HepG2 (cell line): Measurements from ENCODE around the gene NRG3. TPM values are rescaled to one million over a fixed set of nuclear protein-coding genes. Genes with fewer than 3 reads are reported as not detected.

ENCODE experiments used
- ATAC-seq: fragments of 200-7000 bp; cut with Tn5 transposase; 3 replicates; pipeline ENCODE4 v1.9.1; 2020; ENCODE audit warnings: mild to moderate bottlenecking, moderate library complexity
- BruUV-seq: library from RNA; stranded (reverse); fragments of 400-500 nt; replicated peaks from 2 replicates; lab custom pipeline; 2021; lab: Mats Ljungman, UMichigan
- CTCF ChIA-PET: fragments of 300-600 bp; formaldehyde crosslinking; extraction: SDS; loops from one replicate; lab custom pipeline; 2021; ENCODE audit warnings: low total read pairs, inconsistent platforms, low intra/inter-chr PET ratio; lab: Yijun Ruan, JAX
- POLR2A ChIA-PET: fragments of 350-600 bp; sonication (Branson Sonifier 250); formaldehyde crosslinking; loops from one replicate; lab custom pipeline; 2020; ENCODE audit warnings: antibody characterized with exemption, inconsistent platforms; lab: Yijun Ruan, JAX
- DNase-seq: peaks from one replicate; pipeline ENCODE4 v3.0.0-alpha.2; 2015; ENCODE audit warnings: low spot score
- FAIRE-seq: peaks from 3 replicates; lab custom pipeline; 2011; peaks lifted over from hg19 to GRCh38; lab: Jason Lieb, UNC
- H2AFZ ChIP-seq: one replicate; pipeline ENCODE4 v1.6.1; 2011; ENCODE audit warnings: low read length, inconsistent platforms
- H3K27ac ChIP-seq: fragments of 300-600 bp; 3 replicates; pipeline ENCODE4 v1.8.0; 2011; ENCODE audit warnings: mixed run types, mild to moderate bottlenecking, mixed read lengths, low read length, inconsistent platforms; ENCODE audit not compliant: insufficient read depth; ENCODE audit errors: extremely low read length
- H3K27me3 ChIP-seq, 2 experiments: fragments of 200-600 bp in 1 of 2; 2 replicates in 1 of 2; 3 replicates in 1 of 2; pipeline versions ENCODE4 v1.6.0 to v1.8.0; 2011; ENCODE audit warnings: low read length in 2 of 2, mild to moderate bottlenecking in 2 of 2, moderate library complexity in 2 of 2, inconsistent platforms in 1 of 2; ENCODE audit not compliant: insufficient read depth in 2 of 2, control insufficient read depth in 1 of 2
- H3K36me3 ChIP-seq, 2 experiments: fragments of 200-600 bp in 1 of 2; replicated peaks in 1 of 2; 2 replicates in 1 of 2; 3 replicates in 1 of 2; pipeline versions ENCODE4 v1.5.1 to v1.8.0; 2011; ENCODE audit warnings: low read length in 2 of 2, inconsistent platforms in 1 of 2; ENCODE audit not compliant: insufficient read depth in 2 of 2, control insufficient read depth in 1 of 2
- H3K4me1 ChIP-seq: 2 replicates; pipeline ENCODE4 v1.5.1; 2012; ENCODE audit warnings: low read length, inconsistent platforms; ENCODE audit not compliant: insufficient read depth
- H3K4me2 ChIP-seq: 2 replicates; pipeline ENCODE4 v1.6.0; 2011; ENCODE audit warnings: low read depth, low read length, inconsistent platforms
- H3K4me3 ChIP-seq, 3 experiments: fragments of 200-600 bp in 1 of 3; sonication (generic), shearing (Covaris generic) in 1 of 3; replicated peaks in 1 of 3; 2 replicates each; pipeline ENCODE4 v1.5.1; 2011 to 2016; ENCODE audit warnings: low read length in 3 of 3, inconsistent platforms in 2 of 3, low read depth in 2 of 3, mild to moderate bottlenecking in 2 of 3, control low read depth in 1 of 3, mixed read lengths in 1 of 3; ENCODE audit not compliant: insufficient read depth in 1 of 3
- H3K79me2 ChIP-seq: one replicate; pipeline ENCODE4 v1.6.1; 2011; ENCODE audit warnings: low read length, inconsistent platforms; ENCODE audit not compliant: insufficient read depth
- H3K9ac ChIP-seq: 2 replicates; pipeline ENCODE4 v1.6.0; 2011; ENCODE audit warnings: mild to moderate bottlenecking, low read depth, low read length, inconsistent platforms; ENCODE audit not compliant: insufficient read depth
- H3K9me3 ChIP-seq: 2 replicates; pipeline ENCODE4 v1.5.1; 2012; ENCODE audit warnings: mild to moderate bottlenecking, low read length
- H4K20me1 ChIP-seq: 2 replicates; pipeline ENCODE4 v1.6.0; 2011; ENCODE audit warnings: inconsistent platforms, mild to moderate bottlenecking, low read length, moderate library complexity; ENCODE audit not compliant: insufficient read depth
- ETV5 ChIP-seq: IDR thresholded peaks from 2 replicates; pipeline ENCODE4 v1.6.1; 2018; ENCODE audit warnings: missing biosample characterization, missing genetic modification reagents, inconsistent platforms, borderline replicate concordance
- FOXK2 ChIP-seq: fragments of 450-650 bp; IDR thresholded peaks from 2 replicates; pipeline ENCODE4 v1.6.1; 2016
- STAT6 ChIP-seq: sonication (generic); formaldehyde crosslinking; IDR thresholded peaks from 2 replicates; pipeline ENCODE4 v1.4.0; 2020; ENCODE audit warnings: missing genetic modification reagents, mild to moderate bottlenecking, borderline replicate concordance
- TFE3 ChIP-seq: IDR thresholded peaks from 2 replicates; pipeline ENCODE4 v1.6.1; 2016
- ZMAT3 ChIP-seq: sonication (generic); formaldehyde crosslinking; conservative IDR thresholded peaks from 2 replicates; pipeline ENCODE4 v1.7.0; 2021; ENCODE audit warnings: missing genetic modification reagents
- ZNF205 ChIP-seq: IDR thresholded peaks from 2 replicates; pipeline ENCODE4 v1.6.1; 2018; ENCODE audit warnings: missing biosample characterization, missing genetic modification reagents
- ZNF607 ChIP-seq: sonication (generic); formaldehyde crosslinking; IDR thresholded peaks from 2 replicates; pipeline ENCODE4 v1.5.1; 2020; ENCODE audit warnings: missing genetic modification reagents, mild to moderate bottlenecking, borderline replicate concordance
- ZNF740 ChIP-seq: sonication (generic); formaldehyde crosslinking; IDR thresholded peaks from 2 replicates; pipeline ENCODE4 v1.4.0; 2020; ENCODE audit warnings: missing genetic modification reagents
- ZSCAN25 ChIP-seq: sonication (generic); formaldehyde crosslinking; IDR thresholded peaks from 2 replicates; pipeline ENCODE4 v1.8.0; 2022; ENCODE audit warnings: mild to moderate bottlenecking, missing genetic modification reagents
- WGBS: methylation state at CpG from one replicate; pipeline ENCODE4 v1.1.6; 2017; ENCODE audit warnings: low lambda C conversion rate; 5-methylcytosine and 5-hydroxymethylcytosine counted together
- in situ Hi-C: cut with HindIII; loops from 2 replicates; pipeline ENCODE4 v1.10.0; 2017; ENCODE audit warnings: low pct_unique_long_range_greater_than_20kb; ENCODE audit not compliant: extremely low pct_ligation_motif_present
- intact Hi-C: fragments of 100-400 bp; cut with micrococcal nuclease; formaldehyde crosslinking; loops from one replicate; pipeline ENCODE4 v1.10.0; 2022; ENCODE audit not compliant: unreplicated experiment
- polyA plus RNA-seq, 8 experiments: library from polyadenylated mRNA; depleted of rRNA in 3 of 8; stranded (reverse) in 7 of 8; unstranded in 1 of 8; fragments of >200 nt; fragmentation: Illumina TruSeq in 4 of 8; extraction: Trizol in 4 of 8; gene quantifications; 2 replicates each; pipeline versions ENCODE4 v1.2.1 to v1.2.3, GENCODE V29; 2011 to 2016; ENCODE audit warnings: low read depth in 4 of 8, missing spikeins in 1 of 8, mixed read lengths in 1 of 8; ENCODE audit not compliant: insufficient read depth in 1 of 8
- total RNA-seq, 5 experiments: library from RNA; depleted of rRNA; stranded (reverse); fragments of >200 nt; fragmentation: Illumina TruSeq; extraction: Trizol; gene quantifications; 2 replicates each; pipeline ENCODE4 v1.2.3, GENCODE V29; 2016; ENCODE audit warnings: low read depth in 1 of 5

The NRG3 gene
- total and polyA plus RNA-seq, 2 of the 13 experiments (the other 11 are each of a cell fraction or from before 2014, with no cell fraction given) = not detected

- Histone ChIP-seq H2AFZ (no peak overlapping the region), H4K20me1 (no peaks in the 10 kb centered on the region), H3K9me3 (peaks cover 97% of the 10 kb centered on the region), H3K4me3 (no peak overlapping the region), H3K27ac (no peak overlapping the region), H3K36me3 (no peaks in the 10 kb centered on the region), H3K79me2 (no peaks in the 10 kb centered on the region), H3K4me2 (no peak overlapping the region), H3K4me1 (no peaks in the 10 kb centered on the region), H3K27me3 (no peaks in the 10 kb centered on the region), H3K9ac (no peak overlapping the region)
- no peak for FAIRE-seq
- no peak for ATAC-seq
- BruUV-seq = no TSS peak
- CTCF ChIA-PET = no interaction called here
- 6% methylated on average over 2 of the region's 2 CpGs for WGBS
- POLR2A ChIA-PET = no interaction called here
- TF ChIP-seq ZNF607 (CRISPR knock-in tag) (no peak), FOXK2 (no peak), ZSCAN25 (CRISPR knock-in tag) (no peak), ZNF740 (CRISPR knock-in tag) (no peak), ZMAT3 (CRISPR knock-in tag) (no peak), ZNF205 (CRISPR knock-in tag) (no peak), ETV5 (no peak)
- in situ Hi-C loops = no loop called here
- intact Hi-C loops = no loop called here
- no peak for DNase-seq
Measured at GRCh38 chr10:82267465-82267864, 392.5 kb downstream of the NRG3 start.

- ChIA-PET POLR2A (no interaction called here), CTCF (no interaction called here)
- no TSS peak for BruUV-seq
- no peak overlapping the region for H3K27ac ChIP-seq
- no peak for DNase-seq
- no peak for ATAC-seq
- no peak for FAIRE-seq
- no peaks in the 10 kb centered on the region for H4K20me1 ChIP-seq
- peaks cover 98% of the 10 kb centered on the region for H3K9me3 ChIP-seq
- H2AFZ ChIP-seq = no peak overlapping the region
- no peaks in the 10 kb centered on the region; a peak in 1 of 5 replicates for H3K27me3 ChIP-seq
- no peak overlapping the region for H3K4me3 ChIP-seq
- no peaks in the 10 kb centered on the region for H3K36me3 ChIP-seq
- intact Hi-C loops (no loop called here), in situ Hi-C loops (no loop called here)
- 8% methylated on average over 2 of the region's 2 CpGs for WGBS
- no peaks in the 10 kb centered on the region for H3K4me1 ChIP-seq
- H3K9ac ChIP-seq = no peak overlapping the region
- no peak overlapping the region for H3K4me2 ChIP-seq
- no peaks in the 10 kb centered on the region for H3K79me2 ChIP-seq
- TF ChIP-seq TFE3 (CRISPR knock-in tag) (no peak), STAT6 (CRISPR knock-in tag) (no peak)
Measured at GRCh38 chr10:82267960-82268359, 393.0 kb downstream of the NRG3 start.
